Measurements from ENCODE around the gene AMPD2.

- TF ChIP-seq POLR2A (IDR thresholded peaks at IDR 0.05): no peak
- TF ChIP-seq, protein P1, sequence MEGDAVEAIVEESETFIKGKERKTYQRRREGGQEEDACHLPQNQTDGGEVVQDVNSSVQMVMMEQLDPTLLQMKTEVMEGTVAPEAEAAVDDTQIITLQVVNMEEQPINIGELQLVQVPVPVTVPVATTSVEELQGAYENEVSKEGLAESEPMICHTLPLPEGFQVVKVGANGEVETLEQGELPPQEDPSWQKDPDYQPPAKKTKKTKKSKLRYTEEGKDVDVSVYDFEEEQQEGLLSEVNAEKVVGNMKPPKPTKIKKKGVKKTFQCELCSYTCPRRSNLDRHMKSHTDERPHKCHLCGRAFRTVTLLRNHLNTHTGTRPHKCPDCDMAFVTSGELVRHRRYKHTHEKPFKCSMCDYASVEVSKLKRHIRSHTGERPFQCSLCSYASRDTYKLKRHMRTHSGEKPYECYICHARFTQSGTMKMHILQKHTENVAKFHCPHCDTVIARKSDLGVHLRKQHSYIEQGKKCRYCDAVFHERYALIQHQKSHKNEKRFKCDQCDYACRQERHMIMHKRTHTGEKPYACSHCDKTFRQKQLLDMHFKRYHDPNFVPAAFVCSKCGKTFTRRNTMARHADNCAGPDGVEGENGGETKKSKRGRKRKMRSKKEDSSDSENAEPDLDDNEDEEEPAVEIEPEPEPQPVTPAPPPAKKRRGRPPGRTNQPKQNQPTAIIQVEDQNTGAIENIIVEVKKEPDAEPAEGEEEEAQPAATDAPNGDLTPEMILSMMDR (IDR thresholded peaks at IDR 0.05): no peak
Observed at GRCh38 chr1:109617291-109617801, 2.3 kb upstream of the AMPD2 start.
